Right lung (tissue), 5 donors: ENCODE data around the gene CMIP. TPM values are rescaled to one million over a fixed set of nuclear protein-coding genes. Genes with fewer than 3 reads are reported as not detected.

Source experiments
- DNase-seq, 2 donors: peaks; one replicate each; pipeline ENCODE4 v3.0.0-alpha.2; 2013
- polyA plus RNA-seq, 5 donors: library from polyadenylated mRNA; unstranded; fragments of 120-200 nt; gene quantifications; one replicate each; pipeline versions ENCODE4 v1.2.1 to v1.2.3, GENCODE V29; 2013; ENCODE audit warnings: inconsistent platforms in 1 of 5, low replicate concordance in 1 of 5; ENCODE audit not compliant: insufficient read length in 5 of 5, insufficient read depth in 1 of 5

CMIP gene
- polyA plus RNA-seq, 5 donors = 29.2 to 41.6 (median 35.1) TPM

DNA sequence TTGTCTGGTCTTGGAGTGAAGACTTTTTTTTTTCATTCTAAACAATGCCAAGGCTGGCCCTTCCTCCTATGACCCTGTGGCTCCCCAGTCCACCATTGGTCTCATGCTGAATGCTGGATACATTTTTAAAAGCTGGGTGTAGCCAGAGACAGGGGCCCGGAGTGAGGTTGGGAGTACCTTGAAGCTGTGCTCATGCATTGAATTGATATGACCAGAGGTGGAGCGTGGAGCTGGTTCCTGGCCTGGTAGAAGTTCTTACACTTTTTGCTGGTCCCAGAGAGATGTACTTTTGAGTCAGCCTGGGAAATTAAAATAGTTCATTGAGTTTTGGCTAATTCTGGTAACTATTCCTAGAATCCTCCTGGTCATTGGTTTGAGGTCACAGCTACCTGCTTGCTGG, 83.6 kb downstream of the CMIP start:
- DNase-seq = no peak

DNA sequence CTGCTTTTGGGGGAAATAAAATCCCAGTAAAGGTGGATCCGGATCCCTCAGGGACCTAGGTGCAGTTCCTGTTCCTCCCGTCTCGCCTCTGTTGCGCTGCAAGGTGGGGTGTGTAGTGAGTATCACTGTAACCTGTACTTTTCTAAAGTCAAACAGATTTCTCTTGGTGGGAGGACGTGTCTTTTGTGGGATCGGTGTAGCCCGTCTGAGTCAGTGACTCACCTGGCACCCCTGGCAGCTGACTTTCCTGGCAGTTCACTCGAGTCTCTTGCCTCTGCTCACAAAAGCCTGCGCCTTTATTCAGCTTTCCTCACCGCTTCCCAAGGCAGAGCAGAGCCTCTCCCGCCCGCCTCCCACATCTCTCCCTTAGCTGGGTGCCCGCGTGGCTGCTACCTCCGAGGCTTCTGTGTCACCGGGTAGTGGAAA, 85.7 kb downstream of the CMIP start:
- DNase-seq = no peak

DNA sequence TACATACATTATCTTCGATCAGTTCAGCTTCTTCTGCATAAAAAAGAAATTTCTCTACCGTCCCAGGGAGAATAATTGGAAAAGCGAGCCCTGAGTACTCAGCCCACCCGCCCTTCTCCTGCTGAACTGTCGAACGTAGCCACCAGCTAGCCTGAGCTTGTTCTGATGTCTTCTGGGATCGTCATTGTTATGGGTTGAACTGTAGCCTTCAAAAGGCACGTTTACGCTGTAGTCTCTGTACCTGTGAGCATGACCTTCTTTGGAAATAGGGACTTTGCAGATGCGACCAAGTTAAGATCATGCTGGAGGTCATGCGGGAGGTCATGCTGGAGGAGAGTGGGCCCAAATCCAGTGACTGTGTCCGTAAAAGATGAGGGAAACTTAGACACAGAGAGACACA, 86.2 kb downstream of the CMIP start:
- no peak for DNase-seq

DNA sequence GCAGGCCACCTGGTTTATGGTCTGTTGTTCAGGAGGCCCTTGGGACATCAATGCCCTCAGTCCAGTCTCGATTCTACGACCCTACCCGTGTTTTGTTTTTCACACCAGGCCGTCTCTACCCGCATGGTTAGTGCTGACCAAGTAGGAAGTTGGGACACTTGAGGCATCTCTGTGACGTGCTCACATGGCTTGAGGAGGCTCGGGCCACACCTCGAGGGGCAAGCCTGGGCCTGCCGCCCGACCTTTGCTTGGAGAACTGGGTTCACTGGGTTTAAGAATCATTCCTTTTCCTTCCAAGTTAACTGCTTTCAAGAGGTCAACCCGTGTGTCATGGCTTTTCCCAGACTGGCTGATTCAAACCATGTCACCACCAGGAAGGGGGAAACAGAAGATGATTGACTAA, 86.8 kb downstream of the CMIP start:
- DNase-seq = no peak

DNA sequence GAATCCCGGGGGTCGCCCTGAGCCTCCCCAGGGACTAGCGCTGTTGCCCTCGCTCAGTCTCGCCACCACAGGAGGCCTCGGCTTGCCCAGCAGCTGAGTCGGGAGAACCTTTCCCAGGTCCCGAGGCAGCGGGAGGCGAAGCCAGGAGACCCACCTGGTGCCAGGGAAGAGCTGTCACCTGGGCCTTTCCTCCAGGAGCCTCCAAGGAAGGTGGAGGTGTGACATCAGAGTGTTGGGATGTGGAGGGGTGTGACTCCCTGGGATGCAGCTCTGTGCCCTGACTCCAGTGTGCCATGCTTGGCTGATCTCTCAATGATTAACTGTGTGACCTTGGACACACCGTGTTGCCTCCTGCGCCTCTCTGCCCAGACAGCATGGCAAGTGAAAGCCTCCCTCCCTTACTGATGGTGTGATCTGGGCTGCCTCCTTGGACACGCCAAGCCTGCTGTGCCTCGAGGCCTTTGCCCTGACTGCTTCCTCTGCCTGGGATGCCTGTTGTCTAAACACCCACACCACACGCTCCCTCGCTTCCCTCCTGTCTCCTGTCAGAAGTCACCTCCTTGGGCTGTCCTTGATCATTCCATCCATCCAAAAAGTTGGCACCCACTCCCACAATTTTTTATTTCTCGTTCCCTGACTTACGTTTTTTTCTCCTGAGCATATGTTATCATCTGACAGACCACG, 88.0 kb downstream of the CMIP start:
- no peak for DNase-seq

DNA sequence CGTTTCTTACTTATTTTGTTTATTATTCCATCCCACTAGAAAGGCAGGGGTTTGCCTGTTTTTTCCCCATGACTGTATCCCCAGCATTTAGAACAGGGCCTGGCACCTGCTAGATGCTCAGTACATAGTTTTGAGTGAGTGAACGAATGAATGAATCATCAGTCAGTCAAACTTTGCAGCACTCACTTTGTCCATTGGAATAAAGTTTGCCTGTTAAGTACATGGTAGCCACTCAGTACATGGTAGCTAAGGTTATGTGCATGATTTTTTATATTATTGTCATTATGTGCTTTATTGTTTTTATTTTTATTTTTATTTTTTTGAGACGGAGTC, 88.5 kb downstream of the CMIP start:
- DNase-seq = no peak

DNA sequence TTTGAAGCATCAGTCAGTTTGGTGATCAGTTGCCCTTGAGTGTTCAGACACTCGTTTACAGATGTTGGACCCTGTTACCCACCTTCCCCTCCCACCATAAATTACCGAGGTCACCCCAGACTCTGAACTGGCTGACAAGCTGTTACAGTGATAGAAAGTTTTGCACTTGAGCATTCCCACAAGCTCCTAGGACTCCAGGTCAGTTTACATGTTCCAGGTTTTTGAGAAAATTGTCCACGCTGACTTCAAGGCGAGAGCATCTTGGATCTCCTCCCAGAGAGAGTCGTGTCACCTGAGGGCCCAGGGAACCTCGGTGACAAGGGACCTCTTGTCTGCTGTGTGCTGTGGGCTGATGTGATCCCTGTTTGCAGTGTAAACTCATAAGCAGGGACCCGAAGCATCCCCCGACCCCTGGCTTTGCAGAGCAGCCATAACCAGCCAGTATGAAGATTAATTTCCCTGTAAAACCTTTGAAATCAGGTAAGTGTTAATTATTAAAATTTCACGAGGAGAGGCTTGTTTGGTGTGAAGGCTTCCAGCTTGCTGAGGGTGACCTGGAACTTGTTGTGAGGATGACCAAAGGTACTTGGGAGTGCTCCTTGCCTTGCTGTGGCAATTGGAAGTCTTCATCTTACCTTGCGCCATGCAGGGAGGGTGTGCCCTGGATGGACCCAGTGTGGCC, 91.2 kb downstream of the CMIP start:
- DNase-seq = no peak

DNA sequence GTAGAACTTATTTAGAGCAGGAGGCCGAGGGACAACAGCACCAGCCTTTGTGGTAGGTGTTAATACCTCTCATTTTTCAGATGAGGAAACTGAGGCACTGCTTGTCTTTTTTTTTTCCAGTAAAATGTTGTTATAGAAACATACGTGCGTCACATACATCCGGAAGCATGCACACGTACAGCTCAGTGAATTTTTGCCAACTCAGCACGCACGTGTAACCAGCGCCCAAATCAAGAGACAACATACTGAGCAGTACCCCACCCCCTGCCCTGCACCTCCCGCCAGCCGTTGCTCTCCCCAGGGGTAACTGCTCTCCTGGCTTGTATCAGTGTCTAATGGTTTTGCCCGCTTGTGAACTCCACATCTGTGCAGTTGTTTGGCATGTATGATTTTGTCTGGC, 92.0 kb downstream of the CMIP start:
- DNase-seq = no peak

DNA sequence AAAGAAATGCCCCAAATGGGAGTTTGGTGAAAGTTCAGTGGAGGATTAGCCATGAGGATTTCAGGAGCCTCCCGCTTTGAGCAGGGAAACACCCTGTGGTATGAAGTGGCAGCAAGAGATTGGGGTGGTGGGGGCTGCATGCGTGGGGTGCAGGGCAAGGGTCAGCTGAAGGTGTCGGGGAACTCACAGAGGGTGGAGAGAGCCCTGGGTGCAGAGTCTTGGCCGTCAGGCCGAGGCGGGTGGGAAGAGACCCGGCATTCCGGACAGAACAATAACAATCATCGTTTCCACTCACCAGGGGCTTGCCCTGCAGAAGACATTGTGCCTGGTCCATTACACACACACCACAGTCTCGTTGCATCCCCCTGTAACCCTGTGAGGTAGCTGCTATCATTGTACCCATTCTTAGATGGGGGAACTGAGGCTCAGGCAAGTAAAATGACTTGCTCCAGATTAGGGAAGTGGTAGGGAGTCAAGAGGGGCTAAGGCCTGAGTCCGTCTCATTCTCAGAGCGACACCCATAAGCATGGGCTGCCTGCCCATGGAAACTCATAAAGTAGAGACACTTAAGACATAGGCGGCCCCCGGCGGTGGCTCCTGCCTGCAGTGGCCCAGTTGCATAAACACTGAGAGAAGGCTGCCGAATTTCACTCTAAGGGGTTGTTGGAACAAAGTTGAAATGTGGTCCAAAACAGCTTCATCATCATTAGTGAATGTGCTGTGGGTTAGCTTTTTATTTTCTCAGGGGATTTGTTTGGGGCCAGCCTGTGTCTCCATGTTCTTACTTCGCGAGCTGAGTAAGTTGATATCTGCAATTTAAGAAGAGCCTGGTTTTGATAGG, 93.3 kb downstream of the CMIP start:
- DNase-seq = peak in 1 of 2 donors; percentile 45

DNA sequence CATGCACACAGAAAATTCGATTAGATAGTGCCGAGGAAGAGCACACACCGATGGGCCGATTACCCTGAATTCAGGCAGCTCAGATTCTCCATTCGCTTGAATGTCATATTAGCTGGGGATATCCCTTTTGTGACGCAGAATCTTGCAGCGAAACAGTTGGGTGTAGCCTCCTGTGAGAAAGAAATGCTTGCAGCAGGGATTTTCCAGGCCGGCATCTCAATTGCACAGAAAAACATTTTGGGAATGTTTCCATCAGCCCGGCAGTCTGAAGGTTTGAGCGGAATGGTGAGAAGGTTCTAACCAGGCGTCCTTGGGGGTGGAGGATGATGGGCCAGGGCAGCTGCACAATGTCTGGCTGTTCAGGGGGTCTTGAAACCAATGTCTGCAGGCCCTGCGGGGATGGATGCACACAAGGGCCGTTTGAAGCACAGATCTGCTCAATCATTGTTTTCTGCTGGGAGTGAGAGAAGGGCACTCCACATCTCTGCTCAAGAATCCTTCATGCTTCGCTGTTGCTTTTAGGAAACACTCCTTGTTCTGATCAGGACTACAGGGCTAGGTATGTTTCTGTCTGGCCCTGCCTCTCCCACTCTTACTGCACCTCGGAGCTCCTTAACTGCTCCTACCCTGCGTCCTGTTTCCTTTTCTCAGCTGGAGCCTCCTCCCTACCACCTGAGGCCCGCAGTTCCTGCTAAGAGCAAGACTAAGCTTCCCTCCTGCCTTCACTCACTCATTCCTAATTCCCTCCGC, 94.6 kb downstream of the CMIP start:
- DNase-seq = no peak

DNA sequence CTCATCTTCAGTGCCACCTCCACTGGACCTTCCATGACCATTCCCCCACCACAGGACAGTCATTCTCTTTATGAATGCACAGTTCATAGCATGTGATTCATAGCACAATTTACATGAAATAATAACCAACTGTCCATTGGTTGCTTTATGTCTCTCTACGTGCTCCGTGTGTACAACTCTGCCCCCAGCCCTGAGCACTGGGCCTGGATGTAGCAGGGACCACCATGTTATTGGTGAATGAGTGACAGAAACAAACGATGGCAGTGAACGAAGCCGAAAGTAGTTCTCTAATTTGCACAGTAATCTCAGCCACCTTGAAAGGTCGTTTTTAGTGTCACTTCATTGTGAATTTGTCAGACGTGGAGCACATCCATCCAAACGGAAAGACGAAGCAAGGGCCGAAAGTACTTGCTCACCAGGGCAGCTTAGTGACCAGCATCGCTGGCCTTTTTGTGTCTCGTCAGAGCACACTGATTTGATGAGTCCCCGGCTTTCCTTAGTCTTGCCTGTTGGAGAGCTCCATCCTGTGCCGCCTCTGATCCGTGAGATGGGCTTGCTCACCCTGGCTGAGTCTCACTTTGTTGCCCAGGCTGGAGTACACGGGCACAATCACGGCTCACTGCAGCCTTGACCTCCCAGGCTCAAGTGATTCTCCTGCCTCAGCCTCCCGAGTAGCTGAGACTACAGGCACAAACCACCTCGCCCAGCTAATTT, 95.3 kb downstream of the CMIP start:
- no peak for DNase-seq

DNA sequence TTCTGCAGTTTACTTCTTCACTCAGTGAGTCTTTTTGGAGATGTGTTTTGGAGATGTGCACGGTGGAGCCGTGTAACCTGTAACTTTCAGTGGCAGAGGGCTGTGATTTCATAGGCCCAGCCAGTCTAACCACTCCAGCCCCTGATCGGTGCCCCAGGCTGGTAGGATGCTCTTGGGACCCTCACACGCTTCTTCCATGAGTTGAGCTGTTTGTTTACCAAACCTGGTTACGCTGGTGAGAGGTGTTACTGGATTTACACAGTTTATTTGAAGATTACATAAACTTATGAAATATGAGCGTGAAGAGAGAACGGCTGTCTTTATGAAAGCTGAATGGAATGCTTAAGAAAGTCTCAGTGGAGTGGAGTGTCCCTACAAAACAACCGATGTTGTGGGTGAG, 96.7 kb downstream of the CMIP start:
- DNase-seq = no peak

DNA sequence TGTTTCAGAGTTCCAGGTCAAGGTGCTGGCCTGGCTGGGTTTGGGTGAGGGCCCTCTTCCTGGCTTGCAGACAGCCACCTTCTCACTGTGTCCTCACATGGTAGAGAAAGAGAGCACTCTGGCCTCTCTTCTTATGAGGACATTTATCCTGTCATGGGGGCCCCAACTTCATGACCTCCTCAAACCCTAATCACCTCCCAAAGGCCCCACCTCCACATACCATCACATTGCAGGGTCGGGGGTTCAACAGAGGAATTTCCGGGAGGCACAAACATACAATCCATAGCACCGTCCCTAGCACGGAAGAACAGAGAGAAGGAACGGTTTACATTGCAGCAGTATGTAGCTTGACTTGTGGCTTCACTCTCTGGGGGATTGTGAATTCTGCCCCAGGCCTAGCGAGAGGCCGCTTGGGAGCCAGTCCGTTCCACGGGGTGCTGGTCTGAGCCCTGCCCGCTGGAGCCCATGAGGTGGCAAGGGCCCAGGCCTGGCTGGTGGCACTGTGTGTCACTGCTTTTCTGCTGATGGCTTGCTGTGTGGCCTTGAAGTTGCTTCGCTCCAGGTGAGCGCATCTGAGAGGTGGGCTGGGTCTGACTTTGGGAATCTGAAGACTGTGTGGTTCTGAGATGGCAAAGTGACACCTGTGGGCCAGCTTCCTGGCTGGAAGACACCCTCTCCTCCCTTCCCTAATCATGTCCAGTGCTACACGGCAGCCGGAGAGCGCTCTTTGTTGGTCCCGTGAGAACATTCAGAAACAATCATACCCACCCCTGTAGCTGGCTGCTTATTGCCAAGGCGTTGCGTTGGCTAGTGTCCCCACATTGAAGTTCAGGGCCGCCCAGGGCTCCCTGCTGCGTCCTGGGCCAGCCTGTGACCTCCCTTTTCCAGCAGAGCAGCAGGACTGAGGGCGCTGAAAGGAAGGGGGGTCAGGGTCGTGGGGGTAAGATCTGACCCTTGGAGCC, 98.3 kb downstream of the CMIP start:
- DNase-seq = no peak

DNA sequence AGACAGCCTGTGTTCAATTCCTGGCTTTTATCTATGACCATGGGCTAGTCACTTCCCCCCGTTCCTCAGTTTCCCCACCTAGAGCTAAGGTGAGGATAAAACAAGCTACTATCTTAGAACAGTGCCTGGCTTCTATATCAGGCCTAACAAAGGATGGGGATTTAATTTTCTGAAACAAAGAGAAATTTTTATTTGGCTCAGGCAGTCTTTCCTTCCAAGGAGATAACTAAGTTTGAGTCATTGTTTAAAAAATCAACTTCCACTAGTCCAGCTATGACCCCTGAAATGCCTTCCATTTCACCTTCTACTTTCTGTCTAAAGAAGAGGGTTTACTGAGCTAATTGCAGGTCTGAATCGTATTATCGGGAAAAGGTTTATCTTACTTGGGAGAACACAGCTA, 99.0 kb downstream of the CMIP start:
- no peak for DNase-seq

DNA sequence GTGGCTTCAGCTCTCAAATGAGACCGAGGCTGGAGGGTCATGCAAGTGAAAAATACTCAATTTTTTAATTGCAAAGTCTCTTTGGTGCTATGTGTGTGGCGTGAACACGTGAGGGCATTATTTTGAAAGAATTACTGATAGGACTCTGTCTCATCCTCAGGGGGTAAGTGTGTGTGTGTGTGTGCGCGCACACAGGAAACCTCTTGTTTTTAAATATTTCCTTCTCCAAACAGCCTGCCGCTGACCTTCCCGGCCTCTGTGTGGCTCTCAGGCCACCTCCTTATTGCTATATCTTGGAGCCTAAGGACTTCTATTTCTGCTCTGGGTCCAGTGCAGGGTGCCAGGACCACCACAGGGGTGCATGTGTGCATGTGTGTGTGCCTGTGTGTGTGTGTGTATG, 99.7 kb downstream of the CMIP start:
- DNase-seq = no peak

DNA sequence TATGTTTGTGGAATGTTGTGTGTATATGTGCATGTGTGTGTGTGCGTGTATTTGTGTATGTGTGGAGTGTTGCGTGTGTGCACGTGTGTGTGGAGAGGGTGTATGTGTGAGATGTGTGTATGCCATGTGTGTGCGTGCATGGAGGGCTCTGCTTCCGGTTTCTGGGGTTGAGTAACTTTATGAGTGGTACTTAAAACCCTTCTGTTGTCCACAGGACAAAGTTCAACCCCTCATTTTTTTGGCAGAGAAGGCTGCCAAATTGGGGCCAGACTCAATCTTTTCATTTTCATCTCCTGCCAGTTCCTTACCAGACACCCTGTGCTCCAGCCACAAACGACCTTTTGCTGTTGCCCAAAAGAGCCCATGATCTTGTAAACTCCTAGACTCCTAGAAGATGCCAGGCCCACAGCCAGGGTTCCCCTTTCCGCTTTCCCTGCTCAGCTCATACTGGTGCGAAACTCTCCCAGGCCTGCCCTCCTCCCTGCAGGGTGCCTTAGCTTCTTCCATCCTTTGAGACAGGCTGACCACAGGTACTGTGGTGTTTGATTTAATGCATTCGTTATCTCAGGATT, 100.2 kb downstream of the CMIP start:
- DNase-seq = peak; percentile 45 to 47

DNA sequence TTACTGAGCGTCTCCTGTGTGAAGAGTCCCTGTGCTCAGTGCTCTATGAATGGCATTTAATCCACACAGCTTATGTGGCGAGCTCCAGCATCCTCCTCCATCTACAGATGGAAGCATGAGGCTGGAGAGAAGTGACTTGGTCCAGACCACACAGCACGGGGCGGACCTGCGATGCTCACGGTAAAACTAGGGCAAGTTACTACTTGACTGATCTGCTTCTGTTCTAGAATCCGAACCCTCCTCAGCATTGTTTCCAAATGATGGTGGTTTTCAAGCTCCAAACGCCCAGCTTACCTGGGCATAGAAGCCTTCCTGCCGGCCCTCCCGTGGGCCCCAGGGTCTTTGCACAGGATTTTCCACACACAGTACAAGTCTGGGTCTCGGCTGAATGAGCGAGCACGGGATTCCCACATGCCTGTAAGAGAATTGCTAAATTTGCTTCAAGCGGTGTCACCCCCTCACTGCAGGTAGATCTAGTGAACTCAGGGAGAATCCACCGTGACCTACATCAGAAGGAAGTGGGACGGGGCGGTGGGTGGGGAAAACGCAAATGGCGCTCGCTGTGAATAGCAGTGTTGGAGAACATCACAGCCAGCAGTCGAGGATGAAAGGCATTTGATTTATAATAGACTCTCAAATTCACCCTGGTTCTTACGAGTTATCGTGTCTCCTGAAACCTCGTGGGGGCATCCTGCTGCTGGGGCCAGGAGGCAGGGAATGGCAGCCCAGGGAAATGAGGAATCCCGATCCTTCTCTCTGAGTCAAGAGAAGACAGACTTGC, 101.1 kb downstream of the CMIP start:
- DNase-seq = no peak

DNA sequence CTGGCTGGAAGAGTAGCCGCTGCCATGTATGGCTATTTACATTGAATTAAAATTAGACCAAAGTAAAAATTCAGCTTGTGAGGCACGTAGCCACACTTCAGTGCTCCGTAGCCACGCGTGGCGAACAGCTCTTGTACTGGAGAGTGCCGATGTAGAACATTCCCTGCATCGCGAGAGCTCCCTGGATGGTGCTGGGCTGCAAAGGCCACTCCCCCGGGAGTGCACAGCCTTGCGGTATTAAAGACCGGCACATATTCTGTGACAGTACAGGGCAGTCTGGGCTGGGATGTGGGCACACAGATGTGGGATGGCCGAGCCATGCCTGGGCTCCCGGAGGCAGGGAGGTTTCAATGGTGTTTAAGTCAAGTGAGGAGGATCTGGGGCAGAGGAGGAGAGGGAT, 102.2 kb downstream of the CMIP start:
- no peak for DNase-seq
